GM19043 (cell line): ENCODE results near the gene POM121L2.

Experiments
- ATAC-seq: cut with Tn5 transposase; IDR thresholded peaks from one replicate; pipeline ENCODE4 v1.9.1; 2021; ENCODE audit warnings: low read depth; ENCODE audit not compliant: unreplicated experiment

The POM121L2 gene

GRCh38 chr6:27312146-27312949, at the start of gene POM121L2:
Gene POM121L2 (minus strand): TSS chr6:27312273. CDS start chr6:27312170, 103 bp downstream.
- ATAC-seq: no peak

GRCh38 chr6:27359231-27359630, 47.2 kb upstream of the POM121L2 start:
- no peak for ATAC-seq

- ATAC-seq: no peak
Measured at GRCh38 chr6:27358786-27359185, 46.7 kb upstream of the POM121L2 start.

GRCh38 chr6:27352850-27353249, 40.8 kb upstream of the POM121L2 start:
- ATAC-seq: no peak

- ATAC-seq: no peak
Measured at GRCh38 chr6:27334141-27334540, 22.1 kb upstream of the POM121L2 start.

GRCh38 chr6:27333642-27334040, 21.6 kb upstream of the POM121L2 start:
- ATAC-seq: no peak

- no peak for ATAC-seq
Measured at GRCh38 chr6:27332692-27333641, 20.9 kb upstream of the POM121L2 start.

GRCh38 chr6:27327023-27327738, 15.1 kb upstream of the POM121L2 start:
- ATAC-seq: no peak

GRCh38 chr6:27321901-27322300, 9.8 kb upstream of the POM121L2 start:
- ATAC-seq: no peak

- ATAC-seq: no peak
Measured at GRCh38 chr6:27321370-27321769, 9.3 kb upstream of the POM121L2 start.

GRCh38 chr6:27318973-27319372, 6.9 kb upstream of the POM121L2 start:
- ATAC-seq: no peak

GRCh38 chr6:27314046-27314445, 2.0 kb upstream of the POM121L2 start:
- ATAC-seq: no peak

- no peak for ATAC-seq
Measured at GRCh38 chr6:27312950-27313271, 838 bp upstream of the POM121L2 start.

- ATAC-seq: no peak
Measured at GRCh38 chr6:27311806-27312145, 297 bp downstream of the POM121L2 start.

- no peak for ATAC-seq
Measured at GRCh38 chr6:27303613-27304272, 8.3 kb downstream of the POM121L2 start.

GRCh38 chr6:27297857-27298730, 14.0 kb downstream of the POM121L2 start:
- no peak for ATAC-seq

GRCh38 chr6:27297484-27297856, 14.6 kb downstream of the POM121L2 start:
- ATAC-seq: no peak

- no peak for ATAC-seq
Measured at GRCh38 chr6:27296106-27296783, 15.8 kb downstream of the POM121L2 start.
